OCI-LY7 (cell line): Measurements from ENCODE around the gene GPX8.

ENCODE experiments used
- EZH2phosphoT487 ChIP-seq: fragments of 200-600 bp; sonication (generic); IDR thresholded peaks from 2 replicates; pipeline ENCODE4 v1.6.1; 2018; ENCODE audit warnings: low read depth, borderline replicate concordance, mild to moderate bottlenecking, mixed run types, antibody characterized with exemption, low read length, moderate library complexity, mixed read lengths
- TF ChIP-seq, protein P1 (sequence below): fragments of 200-600 bp; sonication (generic); conservative IDR thresholded peaks from 2 replicates; pipeline ENCODE4 v1.5.1; 2014; ENCODE audit warnings: mild to moderate bottlenecking, antibody characterized with exemption, low read length, moderate library complexity, mixed read lengths

DNA sequence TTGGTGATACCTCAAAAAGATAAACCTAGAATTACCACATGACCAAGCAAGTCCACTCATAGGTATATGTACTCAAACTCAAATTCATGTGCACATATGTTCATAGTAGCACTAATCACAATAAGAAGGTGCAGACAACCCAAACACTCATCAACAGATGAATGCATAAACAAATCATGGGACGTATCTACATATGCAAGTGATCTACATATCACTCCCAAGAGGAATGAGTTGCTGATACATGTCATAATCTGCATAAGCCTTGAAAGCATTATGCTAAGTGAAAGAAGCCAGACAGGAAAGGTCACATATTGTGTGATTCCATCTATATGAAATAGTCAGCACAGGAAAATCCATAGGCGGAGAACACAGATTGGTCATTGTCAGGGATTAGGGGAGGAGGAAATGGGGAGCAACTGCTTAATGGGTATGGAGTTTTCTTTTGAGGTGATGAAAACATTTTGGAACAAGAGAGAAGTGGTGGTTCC, 10.6 kb upstream of the GPX8 start:
- TF ChIP-seq, protein P1, sequence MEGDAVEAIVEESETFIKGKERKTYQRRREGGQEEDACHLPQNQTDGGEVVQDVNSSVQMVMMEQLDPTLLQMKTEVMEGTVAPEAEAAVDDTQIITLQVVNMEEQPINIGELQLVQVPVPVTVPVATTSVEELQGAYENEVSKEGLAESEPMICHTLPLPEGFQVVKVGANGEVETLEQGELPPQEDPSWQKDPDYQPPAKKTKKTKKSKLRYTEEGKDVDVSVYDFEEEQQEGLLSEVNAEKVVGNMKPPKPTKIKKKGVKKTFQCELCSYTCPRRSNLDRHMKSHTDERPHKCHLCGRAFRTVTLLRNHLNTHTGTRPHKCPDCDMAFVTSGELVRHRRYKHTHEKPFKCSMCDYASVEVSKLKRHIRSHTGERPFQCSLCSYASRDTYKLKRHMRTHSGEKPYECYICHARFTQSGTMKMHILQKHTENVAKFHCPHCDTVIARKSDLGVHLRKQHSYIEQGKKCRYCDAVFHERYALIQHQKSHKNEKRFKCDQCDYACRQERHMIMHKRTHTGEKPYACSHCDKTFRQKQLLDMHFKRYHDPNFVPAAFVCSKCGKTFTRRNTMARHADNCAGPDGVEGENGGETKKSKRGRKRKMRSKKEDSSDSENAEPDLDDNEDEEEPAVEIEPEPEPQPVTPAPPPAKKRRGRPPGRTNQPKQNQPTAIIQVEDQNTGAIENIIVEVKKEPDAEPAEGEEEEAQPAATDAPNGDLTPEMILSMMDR, result no peak
- TF ChIP-seq EZH2phosphoT487, result no peak
